Left cardiac atrium (tissue), 4 donors: ENCODE data around the gene NUDT8. TPM values are rescaled to one million over a fixed set of nuclear protein-coding genes. Genes with fewer than 3 reads are reported as not detected.
"Not testable (repeated sequence)": the region's sequence is repeated elsewhere in the genome, so short reads cannot be mapped to it uniquely, and the experiment has no call there.

Experiments
- ATAC-seq, 2 donors: fragments of 200-7000 bp; cut with Tn5 transposase; one replicate each; pipeline ENCODE4 v1.9.1; 2020; ENCODE audit warnings: mild to moderate bottlenecking in 2 of 2, moderate library complexity in 2 of 2
- DNase-seq: peaks from one replicate; pipeline ENCODE4 v3.0.0-alpha.2; 2020
- intact Hi-C, 2 donors: fragments of 100-400 bp; cut with DNase I; formaldehyde crosslinking; loops; one replicate each; pipeline versions ENCODE4 v1.14.1 to v1.15.1; 2022 to 2023
- total RNA-seq, 2 donors: library from RNA; stranded (reverse); fragmentation: NEBNext Ultra II Directional; extraction: Animal tissue kit (Norgen Biotek cat#: 25700); gene quantifications; one replicate each; pipeline ENCODE4 v1.2.1, GENCODE V29; 2021
- donor health status: DM: no; HTN: yes; CAD: no.
- donor health status: DM: no; HTN: yes; CAD: no; lungs with severe emphysema.
- donor health status: DM: yes; HTN: yes; CAD: no.
- donor health status: Dilated cardiomyopathy.

Gene NUDT8
- total RNA-seq, 2 donors from 2014 or later: 60.1 to 61.7 TPM

GRCh38 chr11:67645521-67646461 lies 16.1 kb upstream of the NUDT8 start:
- ATAC-seq (no peak), DNase-seq (peak; percentile 11)
- intact Hi-C loops: no loop called here

DNA sequence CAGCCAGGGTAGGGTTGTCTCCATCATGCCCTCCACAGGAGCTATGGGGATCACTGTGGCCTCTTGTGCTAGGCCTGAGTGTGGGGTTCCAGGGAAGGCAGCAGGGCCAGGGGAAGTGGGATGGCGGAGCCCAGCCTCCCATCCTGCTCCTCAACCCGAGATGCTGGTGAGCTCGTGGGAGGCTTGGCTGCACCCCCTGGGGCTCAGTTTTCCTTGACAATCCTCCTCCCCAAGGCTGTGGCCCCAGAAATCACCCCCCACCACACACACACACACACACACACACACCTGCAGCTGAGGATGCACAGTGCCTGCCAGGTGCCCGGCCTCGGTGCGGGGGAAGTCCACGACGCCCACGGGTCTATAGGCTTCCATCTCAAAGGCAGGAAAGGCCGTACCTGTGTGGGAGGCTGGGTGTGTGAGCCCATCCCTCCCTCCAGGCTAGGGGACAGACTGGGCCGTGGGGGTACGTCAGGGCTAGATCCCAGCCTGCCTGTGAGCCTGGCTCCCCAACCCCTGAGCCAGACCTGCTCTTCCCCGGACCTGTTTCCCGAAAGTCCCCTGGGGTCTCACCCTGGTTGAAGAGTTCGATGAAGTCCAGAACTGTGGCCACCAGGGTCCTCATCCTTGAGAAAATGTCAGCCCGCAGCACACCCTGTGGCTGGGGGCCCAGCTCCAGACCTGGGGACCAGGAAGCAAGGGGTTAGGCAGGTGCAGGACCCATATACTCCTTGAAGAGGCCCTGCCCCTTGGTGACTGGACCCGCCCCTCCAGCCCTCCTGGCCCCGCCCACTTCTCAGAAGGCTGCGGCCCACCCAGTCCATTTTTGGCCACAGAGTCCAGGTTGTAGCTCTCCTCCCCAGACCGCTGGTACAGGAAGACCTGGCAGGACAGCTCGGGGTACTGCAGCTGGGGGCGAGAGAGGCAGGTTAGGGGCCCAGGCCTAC lies 15.0 kb upstream of the NUDT8 start:
- DNase-seq (peak; percentile 18), ATAC-seq (no peak)
- intact Hi-C loops: no loop called here

DNA sequence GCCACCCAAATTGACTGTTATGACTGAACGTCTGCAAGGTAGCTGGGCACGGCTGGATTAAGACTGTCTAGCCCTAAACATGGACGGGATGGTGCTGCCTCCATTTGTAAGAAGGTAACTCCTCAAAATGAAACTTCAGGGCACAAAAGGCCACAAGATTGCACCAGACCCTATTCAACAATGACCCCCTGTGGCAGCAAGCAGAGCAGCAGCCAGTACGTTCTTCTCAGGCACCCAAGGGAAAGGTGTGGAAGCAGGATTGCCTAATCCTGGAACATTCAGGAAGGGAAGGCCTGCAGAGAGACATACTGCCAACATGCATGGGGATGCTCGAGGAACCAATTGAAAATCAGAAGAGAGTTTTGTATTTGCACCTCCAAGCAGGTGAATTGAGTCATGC lies 14.3 kb upstream of the NUDT8 start:
- DNase-seq: no peak
- intact Hi-C loops: no loop called here
- ATAC-seq: no peak

GRCh38 chr11:67642173-67643120 lies 12.7 kb upstream of the NUDT8 start:
- DNase-seq (no peak), ATAC-seq (no peak)
- intact Hi-C loops: no loop called here

- ATAC-seq (no peak), DNase-seq (peak; percentile 19)
- intact Hi-C loops: no loop called here
Measured at GRCh38 chr11:67641338-67642172, 11.8 kb upstream of the NUDT8 start.

- intact Hi-C loops: no loop called here
- ATAC-seq: no peak
Measured at GRCh38 chr11:67640758-67641337, 11.1 kb upstream of the NUDT8 start.

GRCh38 chr11:67640021-67640757 lies 10.5 kb upstream of the NUDT8 start:
- intact Hi-C loops: no loop called here
- ATAC-seq (peak; percentile 59 to 83), DNase-seq (peak; percentile 67)

More at GRCh38 chr11:67640758-67641337, 11.1 kb upstream of the NUDT8 start:
- no peak for DNase-seq

DNA sequence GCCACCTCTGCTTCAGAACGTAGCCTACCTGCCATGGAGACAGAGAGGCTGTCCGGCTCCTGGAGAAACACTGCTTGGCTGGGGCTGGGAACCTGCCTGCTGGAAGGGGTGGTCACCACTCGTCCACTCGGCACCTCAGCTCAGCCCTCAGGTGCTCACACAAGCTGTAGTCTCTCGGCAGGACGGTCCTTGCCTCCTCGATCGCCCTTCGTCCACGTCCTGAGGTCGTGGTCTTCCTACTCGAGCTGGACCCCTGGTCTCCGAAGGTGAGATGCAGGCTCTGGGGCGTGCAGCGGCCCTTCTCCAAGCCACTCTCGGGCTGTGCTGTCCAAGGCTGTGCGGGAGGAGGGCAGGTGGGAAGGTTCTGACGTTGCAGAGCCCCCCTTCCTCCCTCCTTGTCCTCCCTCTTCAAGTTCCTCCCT lies 9.7 kb upstream of the NUDT8 start, which contains the start of gene TBX10:
TBX10 (minus strand) TSS at position 326 of the 422 bp plus-strand sequence; CDS start at position 35, 291 bp downstream.
- intact Hi-C loops: no loop called here
- DNase-seq: no peak

GRCh38 chr11:67638535-67639437 lies 9.0 kb upstream of the NUDT8 start:
- peak; percentile 16 for DNase-seq
- ATAC-seq: no peak
- intact Hi-C loops: no loop called here

More for the DNA sequence above, 9.7 kb upstream of the NUDT8 start, which contains the start of gene TBX10:
- ATAC-seq: no peak

DNA sequence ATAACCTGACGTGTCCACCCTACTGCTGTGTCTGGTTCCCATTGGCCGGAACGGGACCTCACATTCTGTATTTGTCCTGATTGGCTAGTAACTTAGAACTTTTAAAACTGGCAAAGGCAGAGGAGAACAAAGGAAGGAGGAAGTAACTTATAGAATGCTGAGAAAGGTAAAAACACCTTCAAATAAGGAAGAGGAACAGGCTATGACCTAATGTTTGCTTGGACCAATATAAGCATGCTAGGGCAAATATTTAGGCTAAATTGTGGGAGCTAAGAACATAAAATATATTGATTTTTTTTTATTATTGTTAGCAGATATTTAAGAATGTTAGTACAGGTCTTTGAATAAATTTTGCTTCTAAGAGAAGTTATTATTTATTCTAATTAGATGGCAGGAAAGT lies 7.7 kb upstream of the NUDT8 start:
- ATAC-seq, intact Hi-C loops, DNase-seq: not testable (repeated sequence)

DNA sequence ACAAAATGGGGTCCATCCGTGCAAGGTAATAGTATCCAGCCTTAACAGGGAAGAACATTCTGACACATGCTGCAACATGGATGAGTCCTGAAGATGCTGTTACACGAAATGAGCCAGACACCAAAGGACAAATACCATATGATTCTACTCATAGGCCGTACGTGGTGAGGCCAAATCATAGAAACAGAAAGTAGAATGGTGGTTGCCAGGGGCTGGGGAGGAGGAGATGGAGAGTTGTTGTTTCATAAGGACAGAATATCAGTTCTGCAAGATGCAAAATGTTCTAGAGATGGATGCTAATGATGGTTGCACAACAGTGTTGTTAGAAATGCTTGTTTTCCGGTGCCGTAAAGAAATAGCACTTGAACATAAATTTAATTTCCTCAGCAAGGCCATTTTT lies 7.2 kb upstream of the NUDT8 start:
- intact Hi-C loops: no loop called here
- DNase-seq (no peak), ATAC-seq (no peak)

- no peak for ATAC-seq
- intact Hi-C loops: no loop called here
- no peak for DNase-seq
Measured at GRCh38 chr11:67635231-67635521, 5.4 kb upstream of the NUDT8 start.

DNA sequence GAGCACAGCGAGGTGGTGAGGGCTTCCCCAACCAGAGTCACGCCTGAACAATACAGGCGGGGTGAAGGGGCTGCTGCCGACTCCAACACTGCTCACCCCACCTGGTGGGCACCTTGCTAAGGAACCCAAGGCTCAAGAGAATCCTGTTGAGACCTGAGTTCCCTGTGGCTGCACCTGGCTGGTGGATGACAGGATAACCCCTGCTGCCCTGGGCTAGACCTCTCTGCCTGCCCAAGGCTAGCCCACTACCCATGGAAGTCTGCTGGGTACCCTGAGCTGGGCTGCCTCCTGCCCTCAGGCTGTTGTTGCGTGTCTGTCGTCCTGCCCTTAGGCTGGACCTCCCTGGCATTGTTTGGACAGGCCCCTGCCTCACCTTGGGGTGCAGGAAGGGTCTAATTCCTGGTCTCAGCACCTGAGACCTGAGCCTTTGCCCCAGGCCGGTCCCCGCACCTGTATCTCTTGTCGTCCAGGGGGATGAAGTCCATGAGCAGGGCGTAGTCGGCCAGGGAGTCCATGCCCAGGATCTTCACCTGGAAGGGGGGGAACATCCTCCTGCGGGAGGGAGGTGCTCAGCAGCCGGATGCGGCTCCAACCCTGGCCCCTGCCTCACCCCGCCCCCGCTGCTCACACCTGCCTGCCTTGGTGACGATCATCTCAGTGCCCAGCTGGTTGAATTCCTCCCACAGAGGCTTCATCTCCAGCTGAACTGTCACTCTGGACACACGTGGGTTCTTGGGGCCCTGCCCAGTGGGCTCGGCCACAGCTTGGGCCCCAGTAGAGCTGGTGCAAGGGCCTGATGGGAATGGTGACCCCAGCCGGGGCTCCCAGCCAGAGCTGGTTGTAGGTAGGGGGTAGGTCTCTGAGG lies 4.9 kb upstream of the NUDT8 start:
- ATAC-seq: no peak

DNA sequence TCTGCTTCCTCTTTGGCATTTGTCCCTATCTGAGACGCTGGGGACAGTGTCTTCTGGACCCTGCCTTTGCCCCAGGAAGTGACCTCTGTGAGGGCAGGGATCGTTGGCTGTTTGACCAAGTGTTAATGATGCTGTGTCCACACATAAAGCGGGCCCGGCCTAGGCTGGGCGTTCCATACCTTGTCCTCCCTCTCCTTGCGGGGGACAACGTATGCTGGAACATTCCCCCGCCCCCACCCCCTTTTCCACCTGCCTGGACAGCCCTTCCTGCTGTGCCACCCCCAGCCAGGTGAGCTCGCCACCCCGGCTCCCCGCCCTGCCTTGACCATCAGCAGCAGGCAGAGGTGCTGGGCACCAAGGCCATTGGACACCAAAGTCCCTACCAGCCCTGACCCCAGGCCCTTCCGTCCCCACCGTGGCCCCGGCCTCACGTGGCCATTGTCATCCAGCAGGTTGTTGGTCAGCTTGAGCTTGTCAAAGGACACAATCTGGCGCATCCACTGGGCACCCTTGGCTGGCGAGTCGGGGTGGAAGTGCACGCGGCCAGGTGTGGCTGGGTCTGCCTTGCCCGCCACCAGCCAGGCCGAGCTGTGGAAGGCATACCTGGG lies 4.1 kb upstream of the NUDT8 start:
- no peak for ATAC-seq
- intact Hi-C loops: no loop called here
- DNase-seq: peak; percentile 17

More for the DNA sequence above, 4.9 kb upstream of the NUDT8 start:
- DNase-seq: peak; percentile 12
- intact Hi-C loops: no loop called here
